ENCODE measurements around the gene ALKBH3. TPM values are rescaled to one million over a fixed set of nuclear protein-coding genes. Genes with fewer than 3 reads are reported as not detected.

Gene ALKBH3
- 10 to 100 TPM; 41.9 to 42.3 TPM for total RNA-seq

GRCh38 chr11:43880640-43881159 lies at the start of gene ALKBH3:
TSS of gene ALKBH3 (plus strand) at chr11:43880831. CDS start at chr11:43882653, 1,822 bp downstream.
- DNase-seq (peak; percentile 96), ATAC-seq (peak; percentile 99)
- intact Hi-C loops (cut with DNase I, micrococcal nuclease) = loop anchor here (1.0 to 5.0 kb wide), 9 partner anchors 11 to 1474 kb away; partner anchors contain the start of genes ACCS (in 2 of the 2), HSD17B12 (in 2 of the 2) and API5 (in 1 of the 2)
- Mint-ChIP-seq H3K4me3 (peak within 1 kb of the TSS; percentile 90), H3K27me3 (peaks cover 8% of the 10 kb centered on the region), H3K27ac (peak within 1 kb of the TSS; percentile 84), H3K9me3 (ENCODE audit: low read depth) (no peaks in the 10 kb centered on the region), H3K36me3 (ENCODE audit: low read depth) (peaks cover 10% of the 10 kb centered on the region), H3K4me1 (peaks cover 23% of the 10 kb centered on the region)
- ChIA-PET POLR2A (no interaction called here), CTCF (interaction anchor here (0.7 to 1.9 kb wide), 7 partner anchors 9 to 520 kb away, joined by 3 to 24 read pairs (median 3); partner anchors contain the start of gene C11orf96)

- Mint-ChIP-seq H3K4me3 (no peak overlapping the region), H3K4me1 (peaks cover 24% of the 10 kb centered on the region), H3K27me3 (no peaks in the 10 kb centered on the region), H3K9me3 (ENCODE audit: low read depth) (no peaks in the 10 kb centered on the region), H3K27ac (peak overlapping the region; percentile 73), H3K36me3 (ENCODE audit: low read depth) (no peaks in the 10 kb centered on the region)
- DNase-seq (peak; percentile 81), ATAC-seq (peak; percentile 99)
- intact Hi-C loops (cut with DNase I, micrococcal nuclease) = loop anchor here (1.0 to 2.0 kb wide), 7 partner anchors 22 to 186 kb away; partner anchors contain the start of genes HSD17B12 (in 2 of the 2), ALKBH3 (in 1 of the 2) and C11orf96 (in 1 of the 2)
- ChIA-PET CTCF (interaction anchor here (0.9 to 2.8 kb wide), 10 partner anchors 10 to 258 kb away, joined by 3 to 20 read pairs (median 4); partner anchors contain the start of gene HSD17B12), POLR2A (no interaction called here)
These were observed 49.6 kb upstream of the ALKBH3 start for GRCh38 chr11:43830928-43831440.

- H3K36me3 Mint-ChIP-seq (ENCODE audit: low read depth) = no peaks in the 10 kb centered on the region
- POLR2A ChIA-PET = no interaction called here
- peaks cover 24% of the 10 kb centered on the region for H3K4me1 Mint-ChIP-seq
- no peaks in the 10 kb centered on the region for H3K9me3 Mint-ChIP-seq (ENCODE audit: low read depth)
- ATAC-seq = no peak
- DNase-seq = no peak
- H3K4me3 Mint-ChIP-seq = no peak overlapping the region
- intact Hi-C loops (cut with DNase I, micrococcal nuclease) = no loop called here
- CTCF ChIA-PET = interaction anchor here (1.1 kb wide), 1 partner anchor 19 kb away, joined by 6 read pairs; no protein-coding TSS in a partner anchor
- no peak overlapping the region for H3K27ac Mint-ChIP-seq
- no peaks in the 10 kb centered on the region for H3K27me3 Mint-ChIP-seq
These were observed 48.1 kb upstream of the ALKBH3 start for GRCh38 chr11:43832536-43832935.

GRCh38 chr11:43833657-43834073 lies 47.0 kb upstream of the ALKBH3 start:
- intact Hi-C loops (cut with DNase I, micrococcal nuclease) = no loop called here
- Mint-ChIP-seq H3K9me3 (ENCODE audit: low read depth) (no peaks in the 10 kb centered on the region), H3K27ac (no peak overlapping the region), H3K27me3 (no peaks in the 10 kb centered on the region), H3K4me1 (peaks cover 24% of the 10 kb centered on the region), H3K4me3 (no peak overlapping the region), H3K36me3 (ENCODE audit: low read depth) (peaks cover 4% of the 10 kb centered on the region)
- CTCF ChIA-PET = interaction anchor here (1.0 to 1.1 kb wide), 2 partner anchors 18 to 100 kb away, joined by 3 to 6 read pairs; no protein-coding TSS in a partner anchor
- ATAC-seq (no peak), DNase-seq (no peak)
- POLR2A ChIA-PET = interaction anchor here (0.5 kb wide), 1 partner anchor 276 kb away, joined by 3 read pairs; no protein-coding TSS in a partner anchor

GRCh38 chr11:43834286-43834685 lies 46.3 kb upstream of the ALKBH3 start:
- ATAC-seq (no peak), DNase-seq (no peak)
- H3K27ac Mint-ChIP-seq = no peak overlapping the region
- no peaks in the 10 kb centered on the region for H3K9me3 Mint-ChIP-seq (ENCODE audit: low read depth)
- H3K36me3 Mint-ChIP-seq (ENCODE audit: low read depth) = peaks cover 7% of the 10 kb centered on the region
- intact Hi-C loops (cut with DNase I, micrococcal nuclease) = no loop called here
- no peak overlapping the region for H3K4me3 Mint-ChIP-seq
- H3K27me3 Mint-ChIP-seq = no peaks in the 10 kb centered on the region
- CTCF ChIA-PET = no interaction called here
- POLR2A ChIA-PET = no interaction called here
- peaks cover 24% of the 10 kb centered on the region for H3K4me1 Mint-ChIP-seq

GRCh38 chr11:43835104-43835503 lies 45.5 kb upstream of the ALKBH3 start:
- Mint-ChIP-seq H3K27me3 (no peaks in the 10 kb centered on the region), H3K27ac (no peak overlapping the region), H3K36me3 (ENCODE audit: low read depth) (peaks cover 9% of the 10 kb centered on the region), H3K9me3 (ENCODE audit: low read depth) (no peaks in the 10 kb centered on the region), H3K4me1 (peaks cover 23% of the 10 kb centered on the region), H3K4me3 (no peak overlapping the region)
- ChIA-PET CTCF (interaction anchor here (0.6 to 0.7 kb wide), 2 partner anchors 8 to 17 kb away, joined by 3 read pairs; no protein-coding TSS in a partner anchor), POLR2A (no interaction called here)
- no peak for ATAC-seq
- DNase-seq = no peak
- intact Hi-C loops (cut with DNase I, micrococcal nuclease) = no loop called here

- CTCF ChIA-PET = interaction anchor here (0.7 to 2.2 kb wide), 4 partner anchors 12 to 52 kb away, joined by 3 to 7 read pairs (median 6); no protein-coding TSS in a partner anchor
- Mint-ChIP-seq H3K4me1 (peaks cover 5% of the 10 kb centered on the region), H3K4me3 (no peak overlapping the region), H3K9me3 (ENCODE audit: low read depth) (no peaks in the 10 kb centered on the region), H3K36me3 (ENCODE audit: low read depth) (peaks cover 22% of the 10 kb centered on the region), H3K27me3 (no peaks in the 10 kb centered on the region), H3K27ac (no peak overlapping the region)
- POLR2A ChIA-PET = no interaction called here
- intact Hi-C loops (cut with DNase I, micrococcal nuclease) = no loop called here
- DNase-seq = no peak
- no peak for ATAC-seq
These were observed 42.8 kb upstream of the ALKBH3 start for GRCh38 chr11:43837879-43838278.

GRCh38 chr11:43842021-43842420 lies 38.6 kb upstream of the ALKBH3 start:
- Mint-ChIP-seq H3K36me3 (ENCODE audit: low read depth) (peaks cover 24% of the 10 kb centered on the region), H3K4me3 (no peak overlapping the region), H3K27ac (no peak overlapping the region), H3K4me1 (no peaks in the 10 kb centered on the region), H3K9me3 (ENCODE audit: low read depth) (no peaks in the 10 kb centered on the region), H3K27me3 (no peaks in the 10 kb centered on the region)
- no peak for ATAC-seq
- POLR2A ChIA-PET = no interaction called here
- intact Hi-C loops (cut with DNase I, micrococcal nuclease) = no loop called here
- no peak for DNase-seq
- CTCF ChIA-PET = interaction anchor here (2.0 to 3.1 kb wide), 2 partner anchors 10 to 16 kb away, joined by 4 to 18 read pairs; no protein-coding TSS in a partner anchor

GRCh38 chr11:43845816-43846215 lies 34.8 kb upstream of the ALKBH3 start:
- CTCF ChIA-PET = no interaction called here
- ATAC-seq (no peak), DNase-seq (no peak)
- peaks cover 13% of the 10 kb centered on the region for H3K36me3 Mint-ChIP-seq (ENCODE audit: low read depth)
- POLR2A ChIA-PET = no interaction called here
- no peak overlapping the region for H3K4me3 Mint-ChIP-seq
- H3K27ac Mint-ChIP-seq = no peak overlapping the region
- no peaks in the 10 kb centered on the region for H3K9me3 Mint-ChIP-seq (ENCODE audit: low read depth)
- no peaks in the 10 kb centered on the region for H3K27me3 Mint-ChIP-seq
- intact Hi-C loops (cut with DNase I, micrococcal nuclease) = no loop called here
- peaks cover 2% of the 10 kb centered on the region for H3K4me1 Mint-ChIP-seq

- Mint-ChIP-seq H3K4me1 (peaks cover 2% of the 10 kb centered on the region), H3K9me3 (ENCODE audit: low read depth) (no peaks in the 10 kb centered on the region), H3K36me3 (ENCODE audit: low read depth) (peaks cover 5% of the 10 kb centered on the region), H3K4me3 (no peak overlapping the region), H3K27me3 (no peaks in the 10 kb centered on the region), H3K27ac (no peak overlapping the region)
- ATAC-seq = peak; percentile 71
- DNase-seq = peak; percentile 76
- POLR2A ChIA-PET = no interaction called here
- CTCF ChIA-PET = interaction anchor here (0.5 to 2.3 kb wide), 29 partner anchors 8 to 472 kb away, joined by 3 to 32 read pairs (median 4); no protein-coding TSS in a partner anchor
- intact Hi-C loops (cut with DNase I, micrococcal nuclease) = loop anchor here (1.0 to 5.0 kb wide), 3 partner anchors 21 to 275 kb away; no protein-coding TSS in a partner anchor
These were observed 28.5 kb upstream of the ALKBH3 start for GRCh38 chr11:43852057-43852636.

GRCh38 chr11:43853781-43854180 lies 26.9 kb upstream of the ALKBH3 start:
- ChIA-PET CTCF (interaction anchor here (1.0 to 1.3 kb wide), 2 partner anchors 10 to 23 kb away, joined by 3 to 6 read pairs; no protein-coding TSS in a partner anchor), POLR2A (no interaction called here)
- no peaks in the 10 kb centered on the region for H3K27me3 Mint-ChIP-seq
- no peak overlapping the region for H3K4me3 Mint-ChIP-seq
- peaks cover 2% of the 10 kb centered on the region for H3K4me1 Mint-ChIP-seq
- DNase-seq (no peak), ATAC-seq (no peak)
- intact Hi-C loops (cut with DNase I, micrococcal nuclease) = loop anchor here (2.0 to 5.0 kb wide), 2 partner anchors 23 to 276 kb away; no protein-coding TSS in a partner anchor
- no peak overlapping the region for H3K27ac Mint-ChIP-seq
- H3K9me3 Mint-ChIP-seq (ENCODE audit: low read depth) = no peaks in the 10 kb centered on the region
- peaks cover 5% of the 10 kb centered on the region for H3K36me3 Mint-ChIP-seq (ENCODE audit: low read depth)
